WERI-Rb-1 (cell line): ENCODE data around the gene OTUB1.
"Not testable (repeated sequence)": the region's sequence is repeated elsewhere in the genome, so short reads cannot be mapped to it uniquely, and the experiment has no call there.

Experiments used
- DNase-seq: peaks from one replicate; pipeline ENCODE4 v3.0.0-alpha.2; 2020
- H3K27ac ChIP-seq: fragments of 250-450 bp; sonication (Bioruptor Pico); 2 replicates; pipeline ENCODE4 v1.5.1; 2020; ENCODE audit warnings: mild to moderate bottlenecking, moderate library complexity
- H3K27me3 ChIP-seq: fragments of 250-450 bp; sonication (Bioruptor Pico); 2 replicates; pipeline ENCODE4 v1.5.1; 2021; ENCODE audit warnings: mild to moderate bottlenecking, low read depth, moderate library complexity; ENCODE audit not compliant: insufficient read depth, severe bottlenecking
- H3K36me3 ChIP-seq: fragments of 250-450 bp; sonication (Bioruptor Pico); 2 replicates; pipeline ENCODE4 v1.5.1; 2020; ENCODE audit warnings: mild to moderate bottlenecking, moderate library complexity
- H3K4me3 ChIP-seq: 2 replicates; pipeline ENCODE4 v1.5.1; 2011; ENCODE audit warnings: low read depth, mild to moderate bottlenecking, control low read depth, low read length
- H3K9me3 ChIP-seq: fragments of 250-450 bp; sonication (Bioruptor Pico); 2 replicates; pipeline ENCODE4 v1.5.1; 2021; ENCODE audit warnings: mild to moderate bottlenecking, moderate library complexity; ENCODE audit not compliant: severe bottlenecking
- TF ChIP-seq, protein P1 (sequence below): IDR thresholded peaks from 2 replicates; pipeline ENCODE4 v1.5.1; 2011; ENCODE audit warnings: low read depth, mild to moderate bottlenecking, control low read depth, inconsistent platforms, low read length

OTUB1 gene

DNA sequence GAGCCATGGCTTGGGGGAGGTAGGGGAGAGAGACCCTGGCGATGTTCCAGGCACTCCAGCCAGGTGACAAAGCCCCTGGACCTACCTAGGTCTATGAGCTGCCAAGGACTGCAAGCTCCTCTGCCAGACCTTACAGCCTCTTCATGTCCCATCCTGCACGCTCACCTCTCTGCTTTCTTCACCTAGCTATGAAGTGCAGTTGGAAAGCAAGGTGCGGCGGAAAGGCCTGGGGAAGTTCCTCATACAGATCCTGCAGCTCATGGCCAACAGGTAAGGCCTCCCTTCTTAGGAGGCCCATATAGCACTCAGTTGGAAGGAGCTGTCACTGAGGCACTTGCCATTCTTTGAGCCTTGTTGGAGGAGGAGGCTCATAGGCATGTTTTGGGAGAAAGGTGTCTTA lies 33.7 kb upstream of the OTUB1 start:
- TF ChIP-seq, protein P1, sequence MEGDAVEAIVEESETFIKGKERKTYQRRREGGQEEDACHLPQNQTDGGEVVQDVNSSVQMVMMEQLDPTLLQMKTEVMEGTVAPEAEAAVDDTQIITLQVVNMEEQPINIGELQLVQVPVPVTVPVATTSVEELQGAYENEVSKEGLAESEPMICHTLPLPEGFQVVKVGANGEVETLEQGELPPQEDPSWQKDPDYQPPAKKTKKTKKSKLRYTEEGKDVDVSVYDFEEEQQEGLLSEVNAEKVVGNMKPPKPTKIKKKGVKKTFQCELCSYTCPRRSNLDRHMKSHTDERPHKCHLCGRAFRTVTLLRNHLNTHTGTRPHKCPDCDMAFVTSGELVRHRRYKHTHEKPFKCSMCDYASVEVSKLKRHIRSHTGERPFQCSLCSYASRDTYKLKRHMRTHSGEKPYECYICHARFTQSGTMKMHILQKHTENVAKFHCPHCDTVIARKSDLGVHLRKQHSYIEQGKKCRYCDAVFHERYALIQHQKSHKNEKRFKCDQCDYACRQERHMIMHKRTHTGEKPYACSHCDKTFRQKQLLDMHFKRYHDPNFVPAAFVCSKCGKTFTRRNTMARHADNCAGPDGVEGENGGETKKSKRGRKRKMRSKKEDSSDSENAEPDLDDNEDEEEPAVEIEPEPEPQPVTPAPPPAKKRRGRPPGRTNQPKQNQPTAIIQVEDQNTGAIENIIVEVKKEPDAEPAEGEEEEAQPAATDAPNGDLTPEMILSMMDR: no peak
- no peak overlapping the region for H3K27ac ChIP-seq
- no peak for DNase-seq
- H3K36me3 ChIP-seq: peaks cover 81% of the 10 kb centered on the region
- H3K9me3 ChIP-seq: no peaks in the 10 kb centered on the region
- H3K4me3 ChIP-seq: no peak overlapping the region
- no peaks in the 10 kb centered on the region for H3K27me3 ChIP-seq

DNA sequence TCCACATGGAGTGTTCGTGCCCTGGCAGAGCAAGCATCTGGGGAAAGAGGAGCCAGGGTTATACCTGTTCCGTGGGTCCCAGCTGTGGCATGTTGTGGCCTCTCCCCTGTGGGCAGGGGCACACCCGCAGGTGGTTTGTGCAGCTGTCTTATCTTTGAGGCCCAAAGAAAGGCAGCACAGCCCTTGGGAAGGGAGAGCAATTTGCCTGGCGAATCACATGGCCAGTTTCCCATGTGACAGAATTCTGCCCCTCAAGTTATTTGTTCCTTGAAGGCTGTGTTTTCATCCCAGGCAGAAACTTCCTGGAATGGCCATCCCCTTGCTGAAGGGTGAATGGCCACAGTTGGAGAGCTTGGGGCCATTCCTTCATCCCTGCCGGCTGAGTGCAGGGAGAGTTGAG lies 28.2 kb upstream of the OTUB1 start:
- peaks cover 44% of the 10 kb centered on the region for H3K36me3 ChIP-seq
- H3K27me3 ChIP-seq: no peaks in the 10 kb centered on the region
- no peak for DNase-seq
- H3K27ac ChIP-seq: no peak overlapping the region
- H3K4me3 ChIP-seq: no peak overlapping the region
- TF ChIP-seq, protein P1: no peak
- H3K9me3 ChIP-seq: no peaks in the 10 kb centered on the region

DNA sequence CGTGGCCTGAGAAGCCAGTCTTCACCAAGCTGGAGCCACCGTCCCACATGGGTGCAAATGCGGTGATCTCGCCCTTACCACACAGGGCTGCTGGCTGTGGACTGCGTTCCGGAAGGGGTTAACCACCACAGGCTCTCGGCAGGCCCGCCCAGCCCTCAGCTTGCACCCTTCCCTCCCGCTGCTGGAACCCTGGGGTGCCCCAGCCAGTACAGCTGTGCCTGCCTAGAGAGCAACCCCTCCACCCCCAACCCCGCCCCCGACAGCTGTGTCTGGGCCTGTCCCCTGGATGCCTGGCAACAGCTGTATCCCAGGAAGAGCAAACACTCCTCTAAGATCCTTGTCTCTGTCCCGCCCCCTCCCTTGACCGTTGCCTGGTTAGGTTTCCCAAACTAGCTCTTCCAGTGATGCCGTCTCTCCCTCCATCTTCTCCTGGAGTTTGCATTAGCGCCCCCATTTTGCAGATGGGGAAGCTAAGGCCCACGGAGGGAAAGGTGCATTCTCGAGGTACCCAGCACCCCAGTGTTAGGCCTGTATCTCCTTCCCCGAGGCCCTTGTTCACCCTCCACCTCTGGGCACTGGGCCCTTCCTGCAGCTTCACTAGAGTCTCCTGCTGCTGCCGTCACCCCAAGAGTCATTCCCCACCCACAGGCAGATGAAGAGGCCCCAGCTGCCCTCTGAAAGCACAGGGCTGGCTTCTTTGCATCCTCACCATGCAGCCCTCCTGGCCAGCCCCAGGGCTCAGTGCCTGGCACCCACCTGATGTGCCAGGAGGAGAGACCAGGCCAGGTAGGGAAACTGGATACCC lies 24.4 kb upstream of the OTUB1 start:
- no peaks in the 10 kb centered on the region for H3K27me3 ChIP-seq
- DNase-seq: no peak
- TF ChIP-seq, protein P1: no peak
- no peak overlapping the region for H3K4me3 ChIP-seq
- H3K27ac ChIP-seq: no peak overlapping the region
- H3K36me3 ChIP-seq: peaks cover 8% of the 10 kb centered on the region
- H3K9me3 ChIP-seq: no peaks in the 10 kb centered on the region

DNA sequence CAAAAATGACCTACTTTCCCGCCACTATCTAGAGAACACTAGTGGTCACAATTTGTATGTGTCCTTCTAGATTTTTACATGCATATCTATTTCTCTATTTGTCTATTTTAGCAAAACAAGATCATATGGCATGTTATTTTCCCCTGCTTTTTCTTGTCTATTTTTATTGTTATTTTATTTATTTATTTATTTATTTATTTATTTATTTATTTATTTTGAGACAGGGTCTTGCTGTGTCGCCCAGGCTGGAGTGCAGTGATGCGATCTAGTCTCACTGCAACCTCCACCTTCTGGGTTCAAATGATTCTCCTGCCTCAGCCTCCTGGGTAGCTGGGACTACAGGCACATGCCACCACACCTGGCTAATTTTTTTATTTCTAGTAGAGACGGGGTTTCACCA lies 22.3 kb upstream of the OTUB1 start:
- not testable (repeated sequence) for H3K27ac ChIP-seq, DNase-seq, H3K4me3 ChIP-seq, H3K9me3 ChIP-seq, H3K36me3 ChIP-seq, H3K27me3 ChIP-seq

DNA sequence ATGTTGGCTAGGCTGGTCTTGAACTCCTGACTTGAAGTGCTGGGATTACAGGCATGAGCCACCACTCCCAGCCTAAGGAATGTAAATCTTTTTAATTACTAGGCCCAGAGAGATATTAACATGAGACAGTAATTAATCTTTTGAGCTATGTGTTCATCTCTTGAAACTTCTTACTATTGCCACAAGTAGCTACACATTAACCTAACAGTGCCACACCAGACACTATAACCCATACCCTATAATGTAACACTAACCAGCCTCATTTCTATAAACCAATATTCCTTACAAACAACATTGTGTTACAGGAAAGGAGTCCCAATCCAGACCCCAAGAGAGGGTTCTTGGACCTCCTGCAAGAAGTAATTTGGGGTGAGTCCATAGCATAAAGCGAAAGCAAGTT lies 19.8 kb upstream of the OTUB1 start:
- DNase-seq: no peak
- no peaks in the 10 kb centered on the region for H3K27me3 ChIP-seq
- no peaks in the 10 kb centered on the region for H3K9me3 ChIP-seq
- TF ChIP-seq, protein P1: no peak
- H3K4me3 ChIP-seq: no peak overlapping the region
- H3K27ac ChIP-seq: no peak overlapping the region
- no peaks in the 10 kb centered on the region for H3K36me3 ChIP-seq

DNA sequence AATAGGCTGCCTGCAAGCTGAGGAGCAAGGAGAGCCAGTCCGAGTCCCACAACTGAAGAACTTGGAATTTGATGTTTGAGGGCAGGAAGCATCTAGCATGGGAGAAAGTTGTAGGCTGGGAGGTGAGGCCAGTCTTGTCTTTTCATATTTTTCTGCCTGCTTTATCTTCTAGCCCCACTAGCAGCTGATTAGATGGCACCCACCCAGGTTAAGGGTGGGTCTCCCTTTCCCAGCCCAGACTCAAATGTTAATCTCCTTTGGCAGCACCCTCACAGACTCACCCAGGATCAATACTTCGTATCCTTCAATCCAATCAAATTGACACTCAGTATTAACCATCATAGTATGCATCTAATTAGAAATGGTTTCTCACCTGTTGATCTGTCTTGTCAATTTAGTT lies 16.8 kb upstream of the OTUB1 start:
- Histone ChIP-seq H3K4me3 (no peak overlapping the region), H3K27me3 (no peaks in the 10 kb centered on the region), H3K36me3 (no peaks in the 10 kb centered on the region), H3K27ac (no peak overlapping the region), H3K9me3 (peaks cover 3% of the 10 kb centered on the region)
- no peak for DNase-seq
- TF ChIP-seq, protein P1: no peak
